ENCODE results near the gene GUCD1. TPM values are rescaled to one million over a fixed set of nuclear protein-coding genes. Genes with fewer than 3 reads are reported as not detected.
A peak's percentile ranks its signal among the peaks of the same experiment; 100 is the strongest.
"Not testable (repeated sequence)": the region's sequence is repeated elsewhere in the genome, so short reads cannot be mapped to it uniquely, and the experiment has no call there.

Gene GUCD1
- total RNA-seq, 1 experiment from 2014 or later = 65.8 TPM

DNA sequence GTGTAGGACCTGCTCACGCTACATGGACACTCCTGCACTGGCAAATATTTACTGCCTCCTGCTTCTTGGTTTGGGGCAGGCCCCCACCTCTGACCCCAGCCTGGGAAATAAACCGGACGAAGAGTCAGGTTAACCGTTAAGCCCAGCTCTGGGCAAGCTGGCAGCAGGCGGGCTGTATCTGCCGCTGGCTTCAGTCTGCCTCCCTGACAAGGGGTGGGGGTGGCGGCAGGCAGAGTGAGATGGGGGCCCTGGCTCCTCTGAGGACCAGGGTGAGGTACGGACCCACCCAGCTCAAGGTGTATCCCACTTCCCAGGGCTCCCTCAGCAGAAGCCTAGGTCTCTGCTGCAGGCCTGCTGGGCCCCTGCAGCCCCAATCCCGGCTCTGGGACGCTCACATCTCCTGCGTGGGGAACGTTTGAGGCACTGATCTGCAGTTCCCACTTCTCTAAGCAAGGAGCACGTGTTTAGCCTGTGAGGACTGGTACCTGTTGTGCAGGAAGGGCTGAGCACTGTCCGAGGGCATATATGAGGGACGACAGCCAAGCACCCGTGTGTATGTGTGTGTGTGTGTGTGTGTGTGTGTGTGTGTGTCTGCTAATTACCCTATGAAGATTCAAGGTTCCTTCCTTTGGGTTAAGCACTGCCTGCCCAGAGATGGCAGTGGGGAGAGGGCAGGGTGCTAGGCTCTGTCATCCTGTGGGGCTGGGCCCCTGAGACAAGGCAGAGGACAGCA is 39.1 kb upstream of the GUCD1 start:
- Histone ChIP-seq H4K20me1 (ENCODE audit: low read length) (no peaks in the 10 kb centered on the region), H3K79me2 (ENCODE audit: low read length) (no peaks in the 10 kb centered on the region), H3K9me2 (replicated peaks; ENCODE audit: low read length) (no peaks in the 10 kb centered on the region), H3K27ac (ENCODE audit: low read length) (no peak overlapping the region), H3K4me1 (ENCODE audit: insufficient read depth, low read length) (no peaks in the 10 kb centered on the region), H3K36me3 (ENCODE audit: low read depth, low read length) (no peaks in the 10 kb centered on the region), H3K9me3 (ENCODE audit: low read length) (no peaks in the 10 kb centered on the region), H3K4me2 (ENCODE audit: low read length) (no peak overlapping the region), H3K9ac (ENCODE audit: low read length) (no peak overlapping the region), H3F3A (ENCODE audit: low read length, unreplicated experiment) (no peaks in the 10 kb centered on the region), H3K27me3 (ENCODE audit: low read length) (no peaks in the 10 kb centered on the region), H2AFZ (ENCODE audit: low read length) (no peak overlapping the region), H3K4me3 (ENCODE audit: low read length) (no peak overlapping the region)
- no peak for TF ChIP-seq EZH2phosphoT487 (IDR thresholded peaks at IDR 0.05; ENCODE audit: borderline replicate concordance, low read length)
- TF ChIP-seq, protein P1, sequence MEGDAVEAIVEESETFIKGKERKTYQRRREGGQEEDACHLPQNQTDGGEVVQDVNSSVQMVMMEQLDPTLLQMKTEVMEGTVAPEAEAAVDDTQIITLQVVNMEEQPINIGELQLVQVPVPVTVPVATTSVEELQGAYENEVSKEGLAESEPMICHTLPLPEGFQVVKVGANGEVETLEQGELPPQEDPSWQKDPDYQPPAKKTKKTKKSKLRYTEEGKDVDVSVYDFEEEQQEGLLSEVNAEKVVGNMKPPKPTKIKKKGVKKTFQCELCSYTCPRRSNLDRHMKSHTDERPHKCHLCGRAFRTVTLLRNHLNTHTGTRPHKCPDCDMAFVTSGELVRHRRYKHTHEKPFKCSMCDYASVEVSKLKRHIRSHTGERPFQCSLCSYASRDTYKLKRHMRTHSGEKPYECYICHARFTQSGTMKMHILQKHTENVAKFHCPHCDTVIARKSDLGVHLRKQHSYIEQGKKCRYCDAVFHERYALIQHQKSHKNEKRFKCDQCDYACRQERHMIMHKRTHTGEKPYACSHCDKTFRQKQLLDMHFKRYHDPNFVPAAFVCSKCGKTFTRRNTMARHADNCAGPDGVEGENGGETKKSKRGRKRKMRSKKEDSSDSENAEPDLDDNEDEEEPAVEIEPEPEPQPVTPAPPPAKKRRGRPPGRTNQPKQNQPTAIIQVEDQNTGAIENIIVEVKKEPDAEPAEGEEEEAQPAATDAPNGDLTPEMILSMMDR (conservative IDR thresholded peaks at IDR 0.05; ENCODE audit: low read depth, low read length) = no peak
- no peak for TF ChIP-seq EZH2 (IDR thresholded peaks at IDR 0.05; ENCODE audit: low read length, unreplicated experiment)
- BruUV-seq (replicated peaks) = no TSS peak
- ChIA-PET CTCF (no interaction called here), POLR2A (ENCODE audit: unreplicated experiment) (interaction anchor here (0.7 kb wide), 1 partner anchor 112 kb away, joined by 3 read pairs; no protein-coding TSS in a partner anchor)
- intact Hi-C loops (cut with micrococcal nuclease) = no loop called here
- ATAC-seq (no peak), DNase-seq (no peak)

DNA sequence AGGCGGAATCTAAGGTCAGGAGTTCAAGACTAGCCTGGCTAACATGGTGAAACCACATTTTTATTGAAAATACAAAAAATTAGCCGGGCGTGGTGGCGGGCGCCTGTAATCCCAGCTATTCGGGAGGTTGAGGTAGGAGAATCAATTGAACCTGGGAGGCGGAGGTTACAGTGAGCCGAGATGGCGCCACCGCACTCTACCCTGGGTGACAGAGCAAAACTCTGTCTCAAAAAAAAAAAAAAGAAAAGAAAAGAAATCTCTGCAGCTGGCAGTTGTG is 38.6 kb upstream of the GUCD1 start:
- H4K20me1 ChIP-seq (ENCODE audit: low read length); H3K9me2 ChIP-seq (replicated peaks; ENCODE audit: low read length); H3K9me3 ChIP-seq (ENCODE audit: low read length); H3K4me1 ChIP-seq (ENCODE audit: insufficient read depth, low read length); H3K36me3 ChIP-seq (ENCODE audit: low read depth, low read length); CTCF ChIA-PET; DNase-seq; intact Hi-C loops (cut with micrococcal nuclease); H3F3A ChIP-seq (ENCODE audit: low read length, unreplicated experiment); H3K27ac ChIP-seq (ENCODE audit: low read length); H3K4me3 ChIP-seq (ENCODE audit: low read length); H3K79me2 ChIP-seq (ENCODE audit: low read length); ATAC-seq; H3K27me3 ChIP-seq (ENCODE audit: low read length): not testable (repeated sequence)
- Histone ChIP-seq H3K4me2 (ENCODE audit: low read length) (peak overlapping the region; percentile 81), H2AFZ (ENCODE audit: low read length) (peak overlapping the region; percentile 77; the same call in 1 of the 2 replicates), H3K9ac (ENCODE audit: low read length) (peak overlapping the region; percentile 40; the same call in 1 of the 2 replicates)
- POLR2A ChIA-PET (ENCODE audit: unreplicated experiment) = interaction anchor here (0.7 kb wide), 2 partner anchors 88 to 113 kb away, joined by 3 read pairs; no protein-coding TSS in a partner anchor
- TSS peak; percentile 41 for BruUV-seq (replicated peaks)

DNA sequence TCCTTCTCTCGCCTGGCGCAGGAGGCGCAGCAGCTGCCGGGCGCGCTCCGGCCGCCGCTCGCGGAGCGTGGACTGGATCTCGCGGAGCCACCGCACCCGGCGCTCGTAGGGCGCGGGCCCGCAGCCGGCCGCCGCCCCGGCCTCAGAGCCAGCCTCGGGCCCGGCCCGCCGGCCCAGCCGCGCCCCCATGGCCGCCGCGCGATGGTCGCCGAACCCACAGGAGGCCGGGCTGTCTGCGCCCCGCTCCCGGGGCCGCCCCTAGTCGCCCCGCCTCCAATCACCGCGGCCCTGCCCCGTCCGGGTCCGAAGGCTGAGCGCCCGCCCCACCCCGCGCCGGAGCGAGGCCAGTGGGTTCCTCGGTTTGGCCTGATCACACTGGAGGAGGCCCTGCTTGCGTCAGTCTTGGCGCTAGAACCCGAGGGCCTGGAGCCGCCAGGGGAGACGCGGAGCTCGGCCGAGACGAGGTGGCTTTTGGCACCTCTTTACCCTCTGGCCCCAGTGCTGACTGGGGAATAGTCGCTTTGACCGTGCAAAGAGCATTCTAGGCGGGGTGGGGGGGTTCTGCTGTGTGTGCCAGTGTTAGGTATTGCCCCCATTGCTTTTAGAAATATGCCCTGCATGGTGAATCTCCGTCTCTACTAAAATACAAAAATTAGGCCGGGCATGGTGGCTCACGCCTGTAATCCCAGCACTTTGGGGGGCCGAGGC is 38.1 kb upstream of the GUCD1 start, which contains the start of gene LRRC75B:
Gene LRRC75B (minus strand): TSS at position 223 of the 708 bp plus-strand sequence. CDS start 34 bp downstream, at position 189.
- Histone ChIP-seq H3K9me3 (ENCODE audit: low read length) (no peaks in the 10 kb centered on the region), H4K20me1 (ENCODE audit: low read length) (no peaks in the 10 kb centered on the region), H3K9ac (ENCODE audit: low read length) (peak within 1 kb of the TSS; percentile 41), H3K79me2 (ENCODE audit: low read length) (no peaks in the 10 kb centered on the region), H2AFZ (ENCODE audit: low read length) (peak within 1 kb of the TSS; percentile 77), H3K27me3 (ENCODE audit: low read length) (no peaks in the 10 kb centered on the region), H3K4me3 (ENCODE audit: low read length) (peak within 1 kb of the TSS; percentile 73), H3K36me3 (ENCODE audit: low read depth, low read length) (no peaks in the 10 kb centered on the region), H3K4me2 (ENCODE audit: low read length) (peak within 1 kb of the TSS; percentile 85), H3K9me2 (replicated peaks; ENCODE audit: low read length) (no peaks in the 10 kb centered on the region), H3K27ac (ENCODE audit: low read length) (no peak within 1 kb of the TSS), H3F3A (ENCODE audit: low read length, unreplicated experiment) (no peaks in the 10 kb centered on the region), H3K4me1 (ENCODE audit: insufficient read depth, low read length) (no peaks in the 10 kb centered on the region)
- ATAC-seq (peak; percentile 91), DNase-seq (peak; percentile 64)
- BruUV-seq (replicated peaks) = no TSS peak
- intact Hi-C loops (cut with micrococcal nuclease) = no loop called here
- ChIA-PET POLR2A (ENCODE audit: unreplicated experiment) (interaction anchor here (0.7 kb wide), 1 partner anchor 88 kb away, joined by 3 read pairs; no protein-coding TSS in a partner anchor), CTCF (no interaction called here)
- TF ChIP-seq, protein P1 (conservative IDR thresholded peaks at IDR 0.05; ENCODE audit: low read depth, low read length) = no peak
- TF ChIP-seq EZH2phosphoT487 (IDR thresholded peaks at IDR 0.05; ENCODE audit: borderline replicate concordance, low read length) (no peak), EZH2 (IDR thresholded peaks at IDR 0.05; ENCODE audit: low read length, unreplicated experiment) (no peak)

Data from PC-3 (cell line).